GM19351 (cell line): ENCODE results near the gene TMEM30A.

Source experiments
- ATAC-seq: cut with Tn5 transposase; IDR thresholded peaks from one replicate; pipeline ENCODE4 v1.9.1; 2021; ENCODE audit warnings: mild to moderate bottlenecking, moderate library complexity; ENCODE audit not compliant: unreplicated experiment

TMEM30A gene

GRCh38 chr6:75266716-75267291 is 17.8 kb downstream of the TMEM30A start:
- ATAC-seq: peak; percentile 88

- no peak for ATAC-seq
These were observed 21.2 kb downstream of the TMEM30A start for GRCh38 chr6:75263401-75263750.

GRCh38 chr6:75262716-75263400 is 21.7 kb downstream of the TMEM30A start:
- ATAC-seq: no peak

GRCh38 chr6:75261299-75261698 is 23.3 kb downstream of the TMEM30A start:
- ATAC-seq: no peak

- no peak for ATAC-seq
These were observed 27.1 kb downstream of the TMEM30A start for GRCh38 chr6:75257343-75258087.

- no peak for ATAC-seq
These were observed 34.0 kb downstream of the TMEM30A start for GRCh38 chr6:75250552-75250951.

GRCh38 chr6:75249837-75250236 is 34.8 kb downstream of the TMEM30A start:
- no peak for ATAC-seq

GRCh38 chr6:75246386-75246785 is 38.2 kb downstream of the TMEM30A start:
- ATAC-seq: no peak

GRCh38 chr6:75244063-75244584 is 40.5 kb downstream of the TMEM30A start:
- ATAC-seq: no peak

GRCh38 chr6:75243333-75244062 is 41.1 kb downstream of the TMEM30A start, which contains the start of gene COX7A2:
Gene COX7A2 (minus strand): TSS chr6:75243801. CDS start chr6:75243734, 67 bp downstream.
- ATAC-seq: peak; percentile 90

GRCh38 chr6:75236630-75237029 is 48.0 kb downstream of the TMEM30A start:
- no peak for ATAC-seq

GRCh38 chr6:75235271-75235670 is 49.3 kb downstream of the TMEM30A start:
- ATAC-seq: no peak

GRCh38 chr6:75234126-75234865 is 50.3 kb downstream of the TMEM30A start:
- no peak for ATAC-seq

GRCh38 chr6:75233092-75233615 is 51.4 kb downstream of the TMEM30A start:
- no peak for ATAC-seq

GRCh38 chr6:75230484-75231325 is 53.9 kb downstream of the TMEM30A start:
- no peak for ATAC-seq

GRCh38 chr6:75224303-75224926 is 60.2 kb downstream of the TMEM30A start:
- ATAC-seq: no peak

GRCh38 chr6:75223428-75223827 is 61.2 kb downstream of the TMEM30A start:
- ATAC-seq: no peak

- no peak for ATAC-seq
These were observed 62.3 kb downstream of the TMEM30A start for GRCh38 chr6:75222261-75222660.

- ATAC-seq: no peak
These were observed 63.5 kb downstream of the TMEM30A start for GRCh38 chr6:75221116-75221515.
